ENCODE measurements around the gene NSMF.

DNA sequence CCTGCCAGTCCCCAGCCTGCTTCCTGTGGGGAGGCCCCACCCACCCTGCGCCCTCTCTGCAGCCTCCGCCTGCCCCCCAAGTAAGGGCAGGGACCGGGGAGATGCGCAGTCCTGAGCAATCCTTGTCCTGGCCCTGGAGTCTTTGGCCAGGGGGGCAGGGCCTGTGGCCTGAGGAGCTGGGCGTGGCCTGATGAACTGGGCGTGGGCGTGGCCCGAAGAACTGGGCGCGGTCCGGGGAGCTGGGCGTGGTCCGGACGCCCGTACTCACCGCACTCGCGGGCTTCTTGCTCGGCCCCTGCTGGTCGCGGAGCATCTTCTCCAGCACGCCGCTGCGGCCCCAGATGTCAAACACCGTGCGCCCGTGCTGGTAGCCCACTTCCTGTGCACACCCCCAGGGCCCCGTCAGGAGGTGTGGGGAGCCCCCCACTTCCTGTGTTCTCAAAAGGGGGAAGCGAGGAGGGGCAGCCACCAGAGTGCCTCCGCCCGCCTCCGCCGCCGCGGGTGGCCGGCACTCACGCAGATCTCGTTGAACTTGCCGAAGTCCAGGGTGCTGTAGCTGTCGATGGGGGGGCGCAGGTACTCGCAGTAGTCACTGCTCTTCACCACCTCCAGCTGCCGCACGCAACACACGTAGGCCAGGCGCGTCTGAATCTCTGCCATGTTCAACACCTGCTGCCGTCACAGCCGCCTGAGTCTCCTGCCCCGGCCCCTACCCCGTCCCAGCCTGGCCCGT, 2.7 kb upstream of the NSMF start:
- TF ChIP-seq, protein P1, sequence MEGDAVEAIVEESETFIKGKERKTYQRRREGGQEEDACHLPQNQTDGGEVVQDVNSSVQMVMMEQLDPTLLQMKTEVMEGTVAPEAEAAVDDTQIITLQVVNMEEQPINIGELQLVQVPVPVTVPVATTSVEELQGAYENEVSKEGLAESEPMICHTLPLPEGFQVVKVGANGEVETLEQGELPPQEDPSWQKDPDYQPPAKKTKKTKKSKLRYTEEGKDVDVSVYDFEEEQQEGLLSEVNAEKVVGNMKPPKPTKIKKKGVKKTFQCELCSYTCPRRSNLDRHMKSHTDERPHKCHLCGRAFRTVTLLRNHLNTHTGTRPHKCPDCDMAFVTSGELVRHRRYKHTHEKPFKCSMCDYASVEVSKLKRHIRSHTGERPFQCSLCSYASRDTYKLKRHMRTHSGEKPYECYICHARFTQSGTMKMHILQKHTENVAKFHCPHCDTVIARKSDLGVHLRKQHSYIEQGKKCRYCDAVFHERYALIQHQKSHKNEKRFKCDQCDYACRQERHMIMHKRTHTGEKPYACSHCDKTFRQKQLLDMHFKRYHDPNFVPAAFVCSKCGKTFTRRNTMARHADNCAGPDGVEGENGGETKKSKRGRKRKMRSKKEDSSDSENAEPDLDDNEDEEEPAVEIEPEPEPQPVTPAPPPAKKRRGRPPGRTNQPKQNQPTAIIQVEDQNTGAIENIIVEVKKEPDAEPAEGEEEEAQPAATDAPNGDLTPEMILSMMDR (IDR thresholded peaks at IDR 0.05; ENCODE audit: extremely low read depth in 1 of 2, insufficient read depth in 1 of 2, low read depth in 1 of 2, low read length in 2 of 2), result peak; percentile 6 to 10
- no peak for TF ChIP-seq EZH2 (IDR thresholded peaks at IDR 0.05; ENCODE audit: borderline replicate concordance, low read depth, low read length, severe bottlenecking)
- TF ChIP-seq JUN (IDR thresholded peaks at IDR 0.05; ENCODE audit: borderline replicate concordance, insufficient read depth, insufficient read length, low read depth), result no peak
- TF ChIP-seq POLR2AphosphoS5 (IDR thresholded peaks at IDR 0.05; ENCODE audit: insufficient read depth, low read depth, low read length), result no peak
- no peak for TF ChIP-seq POLR2A (IDR thresholded peaks at IDR 0.05; ENCODE audit: low read depth, low read length)
- TF ChIP-seq GATA2 (IDR thresholded peaks at IDR 0.05; ENCODE audit: insufficient read depth, insufficient read length, low read depth, low read length), result no peak
- TF ChIP-seq, protein P2, sequence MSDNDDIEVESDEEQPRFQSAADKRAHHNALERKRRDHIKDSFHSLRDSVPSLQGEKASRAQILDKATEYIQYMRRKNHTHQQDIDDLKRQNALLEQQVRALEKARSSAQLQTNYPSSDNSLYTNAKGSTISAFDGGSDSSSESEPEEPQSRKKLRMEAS (IDR thresholded peaks at IDR 0.05; ENCODE audit: insufficient read depth, insufficient read length), result no peak
- no peak for TF ChIP-seq MYC (IDR thresholded peaks at IDR 0.05; ENCODE audit: low read depth, low read length)
- TF ChIP-seq FOS (IDR thresholded peaks at IDR 0.05; ENCODE audit: borderline replicate concordance, insufficient read depth, low read length), result no peak
